ENCODE measurements around the gene FMN1.
"Not testable (repeated sequence)": the region's sequence is repeated elsewhere in the genome, so short reads cannot be mapped to it uniquely, and the experiment has no call there.

Gene FMN1

GRCh38 chr15:33089165-33089877 is 105.2 kb downstream of the FMN1 start:
- no peak for DNase-seq

GRCh38 chr15:33086500-33087121 is 107.9 kb downstream of the FMN1 start:
- no peak for DNase-seq

GRCh38 chr15:33084661-33085060 is 109.9 kb downstream of the FMN1 start:
- no peak for DNase-seq

GRCh38 chr15:33083232-33084081 is 111.1 kb downstream of the FMN1 start:
- DNase-seq = no peak

- DNase-seq = no peak
Measured at GRCh38 chr15:33080006-33080405, 114.5 kb downstream of the FMN1 start.

GRCh38 chr15:33078607-33079006 is 115.9 kb downstream of the FMN1 start:
- DNase-seq = no peak

GRCh38 chr15:33076937-33077336 is 117.6 kb downstream of the FMN1 start:
- no peak for DNase-seq

GRCh38 chr15:33074942-33075341 is 119.6 kb downstream of the FMN1 start:
- no peak for DNase-seq

GRCh38 chr15:33074212-33074611 is 120.3 kb downstream of the FMN1 start:
- no peak for DNase-seq

GRCh38 chr15:33071451-33071850 is 123.1 kb downstream of the FMN1 start:
- no peak for DNase-seq

- DNase-seq = not testable (repeated sequence)
Measured at GRCh38 chr15:33069903-33070302, 124.6 kb downstream of the FMN1 start.

- no peak for DNase-seq
Measured at GRCh38 chr15:33069161-33069560, 125.4 kb downstream of the FMN1 start.

GRCh38 chr15:33068511-33068990 is 126.0 kb downstream of the FMN1 start:
- no peak for DNase-seq

- no peak for DNase-seq
Measured at GRCh38 chr15:33068007-33068481, 126.5 kb downstream of the FMN1 start.

- DNase-seq = no peak
Measured at GRCh38 chr15:33067456-33067855, 127.1 kb downstream of the FMN1 start.

GRCh38 chr15:33066584-33066983 is 127.9 kb downstream of the FMN1 start:
- DNase-seq = no peak

- DNase-seq = no peak
Measured at GRCh38 chr15:33064878-33065277, 129.6 kb downstream of the FMN1 start.

GRCh38 chr15:33059184-33059583 is 135.3 kb downstream of the FMN1 start:
- no peak for DNase-seq

- no peak for DNase-seq
Measured at GRCh38 chr15:33057845-33058244, 136.7 kb downstream of the FMN1 start.

- no peak for DNase-seq
Measured at GRCh38 chr15:33055962-33056361, 138.6 kb downstream of the FMN1 start.

GRCh38 chr15:33051528-33051927 is 143.0 kb downstream of the FMN1 start:
- no peak for DNase-seq

- DNase-seq = no peak
Measured at GRCh38 chr15:33048255-33048654, 146.3 kb downstream of the FMN1 start.

- no peak for DNase-seq
Measured at GRCh38 chr15:33047077-33047476, 147.4 kb downstream of the FMN1 start.

All from effector CD4-positive, alpha-beta T cell (primary cell).